Neural cell (in vitro differentiated cells): Measurements from ENCODE around the gene TMEM30B. TPM values are rescaled to one million over a fixed set of nuclear protein-coding genes. Genes with fewer than 3 reads are reported as not detected.

Source experiments
- H2AFZ ChIP-seq: fragments of 200-600, 300-800 bp; sonication (generic), shearing (Covaris generic); 2 replicates; pipeline ENCODE4 v1.6.0; 2014; ENCODE audit warnings: low read depth, mild to moderate bottlenecking, antibody characterized with exemption, low read length, moderate library complexity
- H3F3A ChIP-seq: fragments of 200-600 bp; shearing (Covaris generic); 2 replicates; pipeline ENCODE4 v1.6.1; 2016; ENCODE audit warnings: mild to moderate bottlenecking, moderate library complexity, mixed read lengths, antibody characterized with exemption, low read length; ENCODE audit not compliant: insufficient read depth, poor library complexity, severe bottlenecking
- H3K27ac ChIP-seq: fragments of 200-600, 300-800 bp; sonication (generic), shearing (Covaris generic); 2 replicates; pipeline ENCODE4 v1.5.1; 2014; ENCODE audit warnings: mild to moderate bottlenecking, low read length, moderate library complexity
- H3K27me3 ChIP-seq: fragments of 300-800, 200-600 bp; sonication (generic), shearing (Covaris generic); 2 replicates; pipeline ENCODE4 v1.6.0; 2014; ENCODE audit warnings: mild to moderate bottlenecking, low read depth, low read length, moderate library complexity; ENCODE audit not compliant: insufficient read depth
- H3K36me3 ChIP-seq: fragments of 300-800, 200-600 bp; sonication (generic), shearing (Covaris generic); 2 replicates; pipeline ENCODE4 v1.5.1; 2014; ENCODE audit warnings: mild to moderate bottlenecking, antibody characterized with exemption, low read length, moderate library complexity; ENCODE audit not compliant: insufficient read depth
- H3K4me2 ChIP-seq: fragments of 300-800, 200-600 bp; sonication (generic), shearing (Covaris generic); 2 replicates; pipeline ENCODE4 v1.6.0; 2014; ENCODE audit warnings: mild to moderate bottlenecking, low read length
- H3K4me3 ChIP-seq: fragments of 300-800, 200-600 bp; sonication (generic), shearing (Covaris generic); 2 replicates; pipeline ENCODE4 v1.5.1; 2014; ENCODE audit warnings: mild to moderate bottlenecking, low read length, moderate library complexity
- H3K79me2 ChIP-seq: fragments of 200-600 bp; shearing (Covaris generic); replicated peaks from 2 replicates; pipeline ENCODE4 v1.6.0; 2014; ENCODE audit warnings: mild to moderate bottlenecking, low read length, moderate library complexity; ENCODE audit not compliant: insufficient read depth
- H3K9ac ChIP-seq: fragments of 300-800, 200-600 bp; sonication (generic), shearing (Covaris generic); 2 replicates; pipeline ENCODE4 v1.6.1; 2016; ENCODE audit warnings: mild to moderate bottlenecking, low read length, mixed read lengths
- H3K9me2 ChIP-seq: fragments of 200-600 bp; shearing (Covaris generic); 2 replicates; pipeline ENCODE4 v1.6.1; 2016; ENCODE audit warnings: mild to moderate bottlenecking, low read length, mixed read lengths; ENCODE audit not compliant: insufficient read depth
- H3K9me3 ChIP-seq: fragments of 200-600, 300-800 bp; sonication (generic), shearing (Covaris generic); 2 replicates; pipeline ENCODE4 v1.6.1; 2016; ENCODE audit warnings: mild to moderate bottlenecking, mixed run types, low read length, moderate library complexity, mixed read lengths
- H4K20me1 ChIP-seq: fragments of 200-600 bp; shearing (Covaris generic); 2 replicates; pipeline ENCODE4 v1.6.1; 2016; ENCODE audit warnings: mild to moderate bottlenecking, mixed run types; ENCODE audit not compliant: insufficient read depth
- CTCF ChIP-seq: fragments of 450-650 bp; IDR thresholded peaks from 2 replicates; pipeline ENCODE4 v1.5.1; 2014; ENCODE audit warnings: antibody characterized with exemption, mild to moderate bottlenecking, moderate library complexity; ENCODE audit not compliant: poor library complexity, severe bottlenecking
- EP300 ChIP-seq: fragments of 450-650 bp; conservative IDR thresholded peaks from 2 replicates; pipeline ENCODE4 v1.6.1; 2014; ENCODE audit warnings: antibody characterized with exemption, mild to moderate bottlenecking, moderate library complexity; ENCODE audit not compliant: poor library complexity, severe bottlenecking
- EZH2 ChIP-seq: fragments of 200-600, 300-800 bp; shearing (Covaris generic), sonication (generic); IDR thresholded peaks from 2 replicates; pipeline ENCODE4 v1.6.1; 2014; ENCODE audit warnings: antibody characterized with exemption, low read length, borderline replicate concordance, mild to moderate bottlenecking; ENCODE audit not compliant: insufficient read depth, poor library complexity, severe bottlenecking
- MXI1 ChIP-seq: fragments of 450-650 bp; conservative IDR thresholded peaks from 2 replicates; pipeline ENCODE4 v1.6.1; 2014; ENCODE audit warnings: antibody characterized with exemption, mild to moderate bottlenecking; ENCODE audit not compliant: poor library complexity, severe bottlenecking
- POLR2AphosphoS5 ChIP-seq: IDR thresholded peaks from 2 replicates; pipeline ENCODE4 v1.6.1; 2012
- RAD21 ChIP-seq: fragments of 450-650 bp; conservative IDR thresholded peaks from 2 replicates; pipeline ENCODE4 v1.6.1; 2014; ENCODE audit warnings: antibody characterized with exemption, mild to moderate bottlenecking, moderate library complexity
- REST ChIP-seq: IDR thresholded peaks from 2 replicates; pipeline ENCODE4 v1.6.1; 2012; ENCODE audit warnings: borderline replicate concordance
- SMC3 ChIP-seq: fragments of 450-650 bp; conservative IDR thresholded peaks from 2 replicates; pipeline ENCODE4 v1.6.1; 2014; ENCODE audit warnings: antibody characterized with exemption, mild to moderate bottlenecking, moderate library complexity; ENCODE audit not compliant: poor library complexity
- TAF1 ChIP-seq: IDR thresholded peaks from 2 replicates; pipeline ENCODE4 v1.6.1; 2012; ENCODE audit warnings: low read depth
- polyA plus RNA-seq: library from polyadenylated mRNA; depleted of rRNA; stranded (reverse); fragments of >200 nt; gene quantifications from 2 replicates; pipeline ENCODE4 v1.2.3, GENCODE V29; 2014

Gene TMEM30B
- polyA plus RNA-seq, 1 donor from 2014 or later: 0.28 TPM

- Histone ChIP-seq H3K79me2 (no peaks in the 10 kb centered on the region), H3K9me3 (no peaks in the 10 kb centered on the region), H3K27me3 (no peaks in the 10 kb centered on the region), H4K20me1 (no peaks in the 10 kb centered on the region), H3K36me3 (no peaks in the 10 kb centered on the region), H3F3A (no peaks in the 10 kb centered on the region), H3K4me3 (no peak overlapping the region), H3K4me2 (no peak overlapping the region), H3K27ac (no peak overlapping the region), H3K9ac (no peak overlapping the region), H3K9me2 (no peaks in the 10 kb centered on the region), H2AFZ (no peak overlapping the region)
- TF ChIP-seq EZH2 (no peak), POLR2AphosphoS5 (no peak), SMC3 (no peak), TAF1 (no peak), CTCF (no peak), MXI1 (no peak), EP300 (no peak)
Measured at GRCh38 chr14:61247935-61248334, 33.2 kb downstream of the TMEM30B start.

- TF ChIP-seq EZH2 (no peak), EP300 (no peak), SMC3 (no peak), REST (no peak), RAD21 (no peak), CTCF (no peak), POLR2AphosphoS5 (no peak)
- Histone ChIP-seq H3K27me3 (no peaks in the 10 kb centered on the region), H3K9me2 (no peaks in the 10 kb centered on the region), H3K4me2 (no peak overlapping the region), H3K27ac (no peak overlapping the region), H2AFZ (no peak overlapping the region), H3K79me2 (no peaks in the 10 kb centered on the region), H3K36me3 (no peaks in the 10 kb centered on the region), H3K9ac (no peak overlapping the region), H3K4me3 (no peak overlapping the region), H3F3A (no peaks in the 10 kb centered on the region), H4K20me1 (no peaks in the 10 kb centered on the region), H3K9me3 (no peaks in the 10 kb centered on the region)
Measured at GRCh38 chr14:61246721-61247120, 34.4 kb downstream of the TMEM30B start.
